Activated gamma-delta T cell (primary cell): ENCODE data around the gene NCOA3.
"Not testable (repeated sequence)": the region's sequence is repeated elsewhere in the genome, so short reads cannot be mapped to it uniquely, and the experiment has no call there.

Experiments used
- DNase-seq: peaks from one replicate; lab custom pipeline; 2025; lab: John Stamatoyannopoulos, UW

The NCOA3 gene

DNA sequence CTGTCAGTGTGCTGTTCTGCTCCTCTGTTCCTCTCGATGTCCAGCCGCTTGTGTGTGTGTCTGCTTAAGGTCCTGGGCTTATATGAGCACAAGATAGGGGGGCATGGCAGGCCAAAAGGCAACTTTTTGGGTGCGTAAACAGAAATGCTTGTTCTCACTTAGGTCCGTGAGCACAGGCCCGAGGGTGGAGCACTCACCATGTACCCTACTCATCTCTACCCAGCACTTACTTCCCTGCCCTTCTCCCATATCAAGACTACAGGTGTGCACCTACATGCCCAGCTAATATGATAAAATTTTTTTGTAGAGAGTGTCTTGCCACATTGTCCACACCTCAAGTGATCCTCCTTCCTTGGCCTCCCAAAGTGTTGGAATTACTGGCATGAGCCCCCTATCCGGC is 34.3 kb downstream of the NCOA3 start:
- DNase-seq = no peak

GRCh38 chr20:47540443-47541354 is 39.0 kb downstream of the NCOA3 start:
- DNase-seq = no peak

- no peak for DNase-seq
Observed at GRCh38 chr20:47541355-47541922, 39.8 kb downstream of the NCOA3 start.

DNA sequence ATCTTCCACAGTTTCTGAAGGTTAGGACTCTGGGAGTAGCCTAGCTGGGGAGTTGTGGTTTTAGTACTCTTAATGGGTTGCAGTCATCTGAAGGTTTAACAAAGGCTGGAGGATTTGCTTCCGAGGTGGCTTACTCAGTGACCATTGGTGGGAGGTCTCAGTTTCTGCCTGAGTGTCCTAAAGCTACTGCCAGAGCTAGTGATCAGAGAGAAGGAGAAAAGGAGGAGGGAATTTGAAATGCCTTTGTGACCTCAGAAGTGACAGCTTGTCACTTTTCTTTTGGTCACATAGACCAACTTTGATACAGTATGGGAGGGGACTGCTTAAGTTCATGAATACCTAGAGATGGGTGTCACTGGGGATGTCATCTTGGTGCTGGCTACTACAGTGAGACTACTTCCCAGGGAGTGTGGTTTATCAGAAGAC is 41.3 kb downstream of the NCOA3 start:
- DNase-seq = no peak

- no peak for DNase-seq
Observed at GRCh38 chr20:47544240-47544639, 42.6 kb downstream of the NCOA3 start.

- DNase-seq = no peak
Observed at GRCh38 chr20:47544852-47545251, 43.2 kb downstream of the NCOA3 start.

DNA sequence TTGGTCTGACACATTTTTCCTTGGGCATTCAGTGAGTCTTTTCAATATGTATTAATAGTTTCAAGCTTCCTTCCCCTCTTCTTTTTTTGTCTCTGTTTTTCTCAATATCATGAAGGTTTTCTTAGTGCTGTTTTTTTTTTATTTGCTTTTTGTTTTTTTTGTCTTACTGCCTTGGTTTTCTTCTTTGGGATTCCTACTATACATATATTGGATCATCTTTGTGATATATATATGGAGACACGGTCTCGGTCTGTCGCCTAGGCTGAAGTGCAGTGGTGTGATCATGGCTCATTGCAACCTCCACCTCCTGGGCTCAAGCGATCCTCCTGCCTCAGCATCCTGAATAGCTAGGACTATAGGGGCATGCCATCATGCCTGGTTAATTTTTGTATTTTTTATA is 43.8 kb downstream of the NCOA3 start:
- DNase-seq = no peak

GRCh38 chr20:47546184-47547033 is 44.7 kb downstream of the NCOA3 start:
- no peak for DNase-seq

DNA sequence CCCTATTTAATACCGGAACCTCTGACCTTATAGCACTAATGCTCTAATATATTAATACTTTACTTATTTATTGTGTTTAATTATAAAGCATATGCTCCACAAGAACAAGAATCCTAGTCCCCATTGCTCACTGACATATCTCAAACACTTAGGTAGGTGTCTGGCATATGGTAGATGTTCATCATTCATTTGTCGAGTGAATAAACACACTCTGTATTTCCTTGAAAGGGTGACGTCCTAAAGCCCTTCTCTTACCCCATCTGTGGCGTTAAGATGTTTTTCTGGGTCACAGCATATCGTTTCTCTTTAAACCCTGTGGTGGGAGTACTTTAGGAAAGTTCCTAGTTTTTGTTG is 45.3 kb downstream of the NCOA3 start:
- DNase-seq = no peak

DNA sequence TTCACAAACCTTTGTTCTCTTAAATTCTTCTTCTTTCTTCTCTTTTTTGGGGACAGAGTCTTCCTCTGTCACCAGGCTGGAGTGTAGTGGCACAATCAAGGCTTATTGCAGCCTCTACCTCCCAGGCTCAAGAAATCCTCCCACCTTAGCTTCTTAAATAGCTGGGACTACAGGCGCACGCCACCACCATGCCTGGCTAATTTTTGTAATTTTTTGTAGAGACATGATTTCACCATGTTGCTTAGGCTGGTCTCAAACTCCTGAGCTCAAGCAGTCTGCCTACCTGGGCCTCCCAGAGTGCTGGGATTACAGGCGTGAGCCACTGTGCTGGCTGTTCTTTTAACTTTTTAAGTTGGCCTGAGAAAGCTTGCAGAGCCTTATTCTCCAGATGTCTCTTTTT is 48.0 kb downstream of the NCOA3 start:
- DNase-seq = no peak

DNA sequence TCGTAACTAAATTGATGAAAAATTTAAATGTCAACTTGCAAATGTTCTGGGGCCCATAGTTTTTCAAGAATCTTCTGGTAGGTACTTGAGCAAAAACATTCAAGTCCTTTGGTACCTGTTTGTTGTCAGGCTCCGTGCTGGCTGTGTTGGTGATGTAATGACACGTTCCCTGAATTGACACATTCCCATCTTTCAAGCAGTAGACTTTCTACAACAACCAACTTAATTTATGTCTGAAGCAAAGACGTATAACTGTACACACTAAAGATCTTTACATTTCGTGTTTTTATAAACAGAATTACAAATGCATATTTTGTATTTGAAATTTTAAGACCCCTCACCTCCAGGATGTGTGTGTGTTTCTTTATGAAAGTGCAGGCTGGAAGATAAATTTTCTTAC is 49.5 kb downstream of the NCOA3 start:
- no peak for DNase-seq

DNA sequence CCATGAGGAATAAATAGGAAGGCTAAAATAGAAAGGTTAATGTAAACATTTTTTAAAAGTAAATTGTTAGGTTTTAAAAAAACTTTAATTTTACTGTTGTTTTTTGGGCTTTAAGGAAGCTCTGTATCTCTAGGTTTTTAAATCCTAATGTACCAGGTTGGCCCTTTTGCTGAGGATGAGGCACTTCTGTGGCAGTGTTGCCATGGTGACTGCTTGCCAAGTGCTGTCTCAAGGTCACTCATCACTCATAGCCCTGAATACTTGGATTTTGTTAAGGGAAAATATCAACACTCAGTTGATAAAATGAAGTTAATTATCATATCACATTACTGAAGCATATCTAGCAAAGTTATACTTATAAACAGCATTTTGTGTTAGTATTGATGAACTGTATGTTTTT is 50.2 kb downstream of the NCOA3 start:
- no peak for DNase-seq

DNA sequence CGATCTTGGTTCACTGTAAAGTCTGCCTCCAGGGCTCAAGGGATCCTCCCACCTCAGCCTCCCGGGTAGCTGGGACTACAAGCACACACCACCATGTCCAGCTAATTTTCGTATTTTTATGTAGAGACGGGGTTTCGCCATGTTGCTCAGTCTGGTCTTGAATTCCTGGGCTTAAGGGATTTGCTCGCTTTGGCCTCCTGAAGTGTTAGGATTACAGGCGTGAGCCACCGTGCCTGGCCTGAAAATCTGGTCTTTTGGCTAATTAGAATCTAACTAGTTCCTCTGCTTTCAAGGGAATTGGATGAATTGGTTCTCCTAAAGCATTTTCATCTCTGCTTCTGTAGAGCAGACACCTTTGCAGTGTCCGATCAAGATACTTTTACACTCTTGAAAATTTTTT is 51.3 kb downstream of the NCOA3 start:
- DNase-seq = no peak

DNA sequence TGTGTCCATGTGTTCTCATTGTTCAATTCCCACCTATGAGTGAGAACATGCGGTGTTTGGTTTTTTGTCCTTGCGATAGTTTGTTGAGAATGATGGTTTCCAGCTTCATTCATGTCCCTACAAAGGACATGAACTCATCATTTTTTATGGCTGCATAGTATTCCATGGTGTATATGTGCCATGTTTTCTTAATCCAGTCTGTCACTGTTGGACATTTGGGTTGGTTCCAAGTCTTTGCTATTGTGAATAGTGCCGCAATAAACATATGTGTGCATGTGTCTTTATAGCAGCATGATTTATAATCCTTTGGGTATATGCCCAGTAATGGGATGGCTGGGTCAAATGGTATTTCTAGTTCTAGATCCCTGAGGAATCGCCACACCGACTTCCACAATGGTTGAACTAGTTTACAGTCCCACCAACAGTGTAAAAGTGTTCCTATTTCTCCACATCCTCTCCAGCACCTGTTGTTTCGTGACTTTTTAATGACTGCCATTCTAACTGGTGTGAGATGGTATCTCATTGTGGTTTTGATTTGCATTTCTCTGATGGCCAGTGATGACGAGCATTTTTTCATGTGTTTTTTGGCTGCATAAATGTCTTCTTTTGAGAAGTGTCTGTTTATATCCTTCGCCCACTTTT is 52.0 kb downstream of the NCOA3 start:
- DNase-seq = not testable (repeated sequence)

DNA sequence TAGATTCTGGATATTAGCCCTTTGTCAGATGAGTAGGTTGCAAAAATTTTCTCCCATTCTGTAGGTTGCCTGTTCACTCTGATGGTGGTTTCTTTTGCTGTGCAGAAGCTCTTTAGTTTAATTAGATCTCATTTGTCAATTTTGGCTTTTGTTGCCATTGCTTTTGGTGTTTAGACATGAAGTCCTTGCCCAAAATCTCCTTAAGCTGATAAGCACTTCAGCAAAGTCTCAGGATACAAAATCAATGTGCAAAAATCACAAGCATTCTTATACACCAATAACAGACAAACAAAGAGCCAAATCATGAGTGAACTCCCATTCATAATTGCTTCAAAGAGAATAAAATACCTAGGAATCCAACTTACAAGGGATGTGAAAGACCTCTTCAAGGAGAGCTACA is 52.6 kb downstream of the NCOA3 start:
- not testable (repeated sequence) for DNase-seq

DNA sequence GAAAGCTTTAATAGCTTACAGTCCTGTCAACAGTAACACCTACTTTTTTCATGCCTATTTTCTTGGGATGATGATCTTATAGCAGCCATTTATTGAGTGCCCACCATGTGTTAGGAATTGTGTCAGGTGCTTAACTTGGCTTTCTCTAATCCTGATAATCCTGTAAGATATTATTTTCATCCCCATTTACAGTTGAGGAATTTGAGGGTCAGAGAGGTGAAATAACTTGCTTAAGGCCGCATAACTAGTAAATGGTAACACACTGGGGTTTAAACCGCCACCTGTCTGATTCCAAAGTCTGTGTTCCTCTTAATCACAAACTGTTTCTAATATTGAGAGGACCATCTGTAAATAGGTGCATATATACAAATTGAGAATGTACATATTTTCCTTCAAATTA is 55.5 kb downstream of the NCOA3 start:
- DNase-seq = no peak

- no peak for DNase-seq
Observed at GRCh38 chr20:47557791-47558190, 56.1 kb downstream of the NCOA3 start.

GRCh38 chr20:47558295-47559066 is 56.8 kb downstream of the NCOA3 start:
- DNase-seq = no peak

DNA sequence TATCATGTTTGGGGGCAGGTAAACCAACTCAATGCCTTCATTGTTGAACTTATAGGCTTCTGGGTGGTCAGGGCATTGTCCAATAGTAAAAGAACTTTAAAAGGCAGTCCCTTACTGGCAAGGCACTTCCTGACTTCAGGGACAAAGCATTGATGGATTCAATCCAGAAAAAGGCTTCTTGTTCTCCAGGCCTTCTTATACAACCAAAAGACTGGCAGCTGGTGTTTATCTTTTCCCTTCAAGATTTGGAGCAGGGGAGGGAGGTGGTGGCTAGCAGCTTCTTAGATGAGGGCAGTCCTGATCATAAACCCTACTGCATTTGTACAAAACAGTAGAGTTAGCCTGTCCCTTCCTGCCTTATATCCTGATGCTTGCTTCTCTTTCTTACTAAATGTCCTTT is 57.5 kb downstream of the NCOA3 start:
- DNase-seq = no peak

DNA sequence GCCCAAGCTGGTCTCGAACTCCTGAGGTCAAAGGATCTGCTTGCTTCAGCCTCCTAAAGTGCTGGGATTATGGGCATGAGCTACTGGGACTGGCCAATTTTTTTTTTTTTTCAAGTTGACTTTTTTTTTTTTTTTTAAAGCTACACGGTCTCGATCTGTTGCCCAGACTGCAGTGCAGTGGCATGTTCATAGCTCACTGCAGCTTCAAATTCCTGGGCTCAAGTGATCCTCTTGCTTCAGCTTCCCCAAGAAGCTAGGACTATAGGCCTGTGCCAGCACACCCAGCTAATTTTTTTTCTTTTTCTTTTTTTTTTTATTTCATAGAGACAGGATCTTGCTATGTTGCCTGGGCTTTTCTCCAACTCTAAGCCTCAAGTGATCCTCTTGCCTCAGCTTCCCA is 59.5 kb downstream of the NCOA3 start:
- DNase-seq = no peak
